K562 (cell line): Measurements from ENCODE around the gene FAM209A. TPM values are rescaled to one million over a fixed set of nuclear protein-coding genes. Genes with fewer than 3 reads are reported as not detected.

Experiments
- ATAC-seq: fragments of 200-7000 bp; cut with Tn5 transposase; 3 replicates; pipeline ENCODE4 v1.9.1; 2020; ENCODE audit warnings: moderate library complexity
- BruUV-seq: library from RNA; stranded (reverse); fragments of 400-500 nt; replicated peaks from 2 replicates; lab custom pipeline; 2021; lab: Mats Ljungman, UMichigan
- CTCF ChIA-PET: fragments of 300-600 bp; formaldehyde crosslinking; extraction: SDS; loops from one replicate; lab custom pipeline; 2021; ENCODE audit warnings: low intra/inter-chr PET ratio; lab: Yijun Ruan, JAX
- POLR2A ChIA-PET: fragments of 300-600, 350-650 bp; sonication (Branson Sonifier 250); formaldehyde crosslinking; extraction: SDS; loops from one replicate; lab custom pipeline; 2021; ENCODE audit warnings: antibody characterized with exemption, inconsistent platforms; lab: Yijun Ruan, JAX
- DNase-seq, 4 experiments: peaks; one replicate each; pipeline versions ENCODE4 v3.0.0 to v3.0.0-alpha.2; 2011 to 2018; ENCODE audit warnings: low spot score in 3 of 4, mixed read lengths in 3 of 4; ENCODE audit errors: extremely low read depth in 1 of 4
- FAIRE-seq: peaks from 2 replicates; lab custom pipeline; 2011; peaks lifted over from hg19 to GRCh38; lab: Jason Lieb, UNC
- H2AFZ ChIP-seq: 2 replicates; pipeline ENCODE4 v1.6.0; 2011; ENCODE audit warnings: low read depth, low read length, control low read depth, inconsistent platforms
- H3K27ac ChIP-seq: fragments of 200-600 bp; 3 replicates; pipeline ENCODE4 v1.8.0; 2011; ENCODE audit warnings: low read depth, mild to moderate bottlenecking, control low read depth, inconsistent platforms, low read length, moderate library complexity, mixed read lengths; ENCODE audit errors: extremely low read depth
- H3K27me3 ChIP-seq, 2 experiments: fragments of 300-600 bp in 1 of 2; 2 replicates in 1 of 2; 3 replicates in 1 of 2; pipeline versions ENCODE4 v1.6.0 to v1.8.0; 2011; ENCODE audit warnings: inconsistent platforms in 2 of 2, low read length in 2 of 2, mild to moderate bottlenecking in 1 of 2, mixed read lengths in 1 of 2, moderate library complexity in 1 of 2; ENCODE audit not compliant: control insufficient read depth in 2 of 2, insufficient read depth in 2 of 2
- H3K36me3 ChIP-seq: fragments of 300-600 bp; 3 replicates; pipeline ENCODE4 v1.8.0; 2011; ENCODE audit warnings: mild to moderate bottlenecking, low read length, inconsistent platforms; ENCODE audit not compliant: control insufficient read depth, insufficient read depth
- H3K4me1 ChIP-seq, 2 experiments: fragments of 200-600 bp in 1 of 2; replicated peaks in 1 of 2; 2 replicates in 1 of 2; 3 replicates in 1 of 2; pipeline versions ENCODE4 v1.5.1 to v1.8.0; 2011; ENCODE audit warnings: inconsistent platforms in 2 of 2, low read length in 2 of 2, mild to moderate bottlenecking in 1 of 2, mixed read lengths in 1 of 2, moderate library complexity in 1 of 2; ENCODE audit not compliant: control insufficient read depth in 2 of 2, insufficient read depth in 2 of 2
- H3K4me2 ChIP-seq: 2 replicates; pipeline ENCODE4 v1.6.1; 2011; ENCODE audit warnings: low read length, control low read depth, inconsistent platforms, mixed read lengths; ENCODE audit not compliant: insufficient read depth
- H3K4me3 ChIP-seq: fragments of 200-600 bp; sonication (generic), shearing (Covaris generic); 2 replicates; pipeline ENCODE4 v1.5.1; 2016; ENCODE audit warnings: control low read depth, inconsistent platforms
- H3K79me2 ChIP-seq: fragments of 200-600 bp; 3 replicates; pipeline ENCODE4 v1.8.0; 2011; ENCODE audit warnings: low read length, inconsistent platforms; ENCODE audit not compliant: control insufficient read depth, insufficient read depth
- H3K9ac ChIP-seq, 2 experiments: 2 replicates each; pipeline versions ENCODE4 v1.6.0 to v1.6.1; 2011; ENCODE audit warnings: low read depth in 2 of 2, low read length in 2 of 2, control low read depth in 1 of 2, inconsistent platforms in 1 of 2, mild to moderate bottlenecking in 1 of 2, mixed read lengths in 1 of 2; ENCODE audit not compliant: insufficient read depth in 1 of 2
- H3K9me1 ChIP-seq: one replicate; pipeline ENCODE4 v1.6.0; 2011; ENCODE audit warnings: inconsistent platforms, mild to moderate bottlenecking, low read length, moderate library complexity; ENCODE audit not compliant: control insufficient read depth, insufficient read depth
- H3K9me3 ChIP-seq: replicated peaks from 2 replicates; pipeline ENCODE4 v1.5.1; 2011; ENCODE audit warnings: low read depth, low read length, inconsistent platforms; ENCODE audit not compliant: control insufficient read depth, insufficient read depth
- H4K20me1 ChIP-seq: replicated peaks from 2 replicates; pipeline ENCODE4 v1.6.1; 2011; ENCODE audit warnings: low read length, inconsistent platforms, mixed read lengths; ENCODE audit not compliant: control insufficient read depth, insufficient read depth
- CREB3L1 ChIP-seq: fragments of 450-650 bp; IDR thresholded peaks from 2 replicates; pipeline ENCODE4 v1.6.1; 2014; ENCODE audit warnings: low read depth, mild to moderate bottlenecking, moderate library complexity, borderline replicate concordance
- GABPB1 ChIP-seq: sonication (generic); formaldehyde crosslinking; IDR thresholded peaks from 2 replicates; pipeline ENCODE4 v1.8.0; 2022; ENCODE audit warnings: mild to moderate bottlenecking, missing genetic modification reagents
- HNRNPH1 ChIP-seq: fragments of 200-400 bp; formaldehyde crosslinking; optimal IDR thresholded peaks from 2 replicates; pipeline ENCODE3; 2017; ENCODE audit warnings: low read depth, mild to moderate bottlenecking, low read length, moderate library complexity
- ZNF395 ChIP-seq: fragments of 200-800 bp; sonication (Bioruptor generic); IDR thresholded peaks from 2 replicates; pipeline ENCODE4 v1.6.1; 2017; ENCODE audit warnings: missing genetic modification characterization, missing compliant biosample characterization
- WGBS: fragments of 100-300 bp; shearing (Covaris generic); methylation state at CpG from one replicate; pipeline ENCODE4 v1.1.6; 2016; ENCODE audit warnings: low coverage, mixed read lengths; ENCODE audit not compliant: insufficient coverage; ENCODE audit errors: missing lambda C conversion rate; 5-methylcytosine and 5-hydroxymethylcytosine counted together
- in situ Hi-C: fragments of 300-500 bp; cut with MboI; formaldehyde crosslinking; loops from 4 replicates; pipeline ENCODE4 v1.15.0; 2018; ENCODE audit warnings: inconsistent platforms, mixed read lengths
- intact Hi-C: fragments of 100-400 bp; cut with micrococcal nuclease; formaldehyde crosslinking; loops from 2 replicates; pipeline ENCODE4 v1.14.2; 2022
- polyA plus RNA-seq, 8 experiments: library from polyadenylated mRNA; depleted of rRNA in 4 of 8; stranded (reverse) in 5 of 8; unstranded in 3 of 8; fragments of >200 nt; fragmentation: Nextera tagmentation in 2 of 8; fragmentation: Illumina TruSeq in 1 of 8; extraction: Ambion mirVana in 2 of 8; extraction: Trizol in 1 of 8; gene quantifications; 2 replicates each; pipeline versions ENCODE4 v1.2.1 to v1.2.3, GENCODE V29; 2011 to 2014; ENCODE audit warnings: inconsistent platforms in 1 of 8, missing spikeins in 1 of 8
- total RNA-seq, 7 experiments: library from RNA; depleted of rRNA in 6 of 7; stranded (reverse); fragments of >200 nt in 6 of 7; fragmentation: Illumina TruSeq in 2 of 7; extraction: Trizol in 2 of 7; gene quantifications; 2 replicates each; pipeline versions ENCODE4 v1.2.1 to v1.2.3, GENCODE V29; 2011 to 2021; ENCODE audit warnings: low replicate concordance in 1 of 7

Gene FAM209A
- total and polyA plus RNA-seq, 9 of the 15 experiments (the other 6 are each of a cell fraction or from before 2014, with no cell fraction given) = 0.08 to 0.15 (median 0.11) TPM; not detected in 6

- TF ChIP-seq ZNF395 (no peak), GABPB1 (CRISPR knock-in tag) (no peak), HNRNPH1 (no peak), CREB3L1 (no peak)
- TF ChIP-seq, all 486 proteins: peak for 0
- intact Hi-C loops (no loop called here), in situ Hi-C loops (no loop called here)
- no peaks in the 10 kb centered on the region for H4K20me1 ChIP-seq
- H3K36me3 ChIP-seq = no peaks in the 10 kb centered on the region
- FAIRE-seq = no peak
- no peak overlapping the region for H2AFZ ChIP-seq
- H3K27me3 ChIP-seq = peaks cover 10 to 11% of the 10 kb centered on the region in 2 experiments; a peak in 2 of 5 replicates
- H3K9ac ChIP-seq = no peak overlapping the region
- no peak overlapping the region for H3K27ac ChIP-seq
- 0% methylated on average over 4 of the region's 4 CpGs for WGBS
- POLR2A ChIA-PET = interaction anchor here (0.6 kb wide), 1 partner anchor 122 kb away, joined by 5 read pairs; no protein-coding TSS in a partner anchor
- H3K9me3 ChIP-seq = no peaks in the 10 kb centered on the region
- no peak overlapping the region for H3K4me2 ChIP-seq
- no peak for ATAC-seq
- no TSS peak for BruUV-seq
- H3K79me2 ChIP-seq = no peaks in the 10 kb centered on the region
- DNase-seq = no peak
- H3K4me3 ChIP-seq = no peak overlapping the region
- no peaks in the 10 kb centered on the region for H3K9me1 ChIP-seq
- no peaks in the 10 kb centered on the region for H3K4me1 ChIP-seq
- CTCF ChIA-PET = no interaction called here
Observed at GRCh38 chr20:56565511-56565910, 41.0 kb downstream of the FAM209A start.
